ENCODE measurements around the gene DYNLL2. TPM values are rescaled to one million over a fixed set of nuclear protein-coding genes. Genes with fewer than 3 reads are reported as not detected.

The DYNLL2 gene
- total RNA-seq, 1 donor from 2014 or later = 42.5 TPM

- Mint-ChIP-seq H3K27me3 (peaks cover 11% of the 10 kb centered on the region), H3K9me3 (no peaks in the 10 kb centered on the region), H3K27ac (no peak overlapping the region), H3K4me3 (no peak overlapping the region), H3K4me1 (ENCODE audit: unreplicated experiment) (peaks cover 13% of the 10 kb centered on the region), H3K36me3 (no peaks in the 10 kb centered on the region)
- no peak for DNase-seq (ENCODE audit: extremely low spot score, unreplicated experiment)
- TF ChIP-seq, protein P1, sequence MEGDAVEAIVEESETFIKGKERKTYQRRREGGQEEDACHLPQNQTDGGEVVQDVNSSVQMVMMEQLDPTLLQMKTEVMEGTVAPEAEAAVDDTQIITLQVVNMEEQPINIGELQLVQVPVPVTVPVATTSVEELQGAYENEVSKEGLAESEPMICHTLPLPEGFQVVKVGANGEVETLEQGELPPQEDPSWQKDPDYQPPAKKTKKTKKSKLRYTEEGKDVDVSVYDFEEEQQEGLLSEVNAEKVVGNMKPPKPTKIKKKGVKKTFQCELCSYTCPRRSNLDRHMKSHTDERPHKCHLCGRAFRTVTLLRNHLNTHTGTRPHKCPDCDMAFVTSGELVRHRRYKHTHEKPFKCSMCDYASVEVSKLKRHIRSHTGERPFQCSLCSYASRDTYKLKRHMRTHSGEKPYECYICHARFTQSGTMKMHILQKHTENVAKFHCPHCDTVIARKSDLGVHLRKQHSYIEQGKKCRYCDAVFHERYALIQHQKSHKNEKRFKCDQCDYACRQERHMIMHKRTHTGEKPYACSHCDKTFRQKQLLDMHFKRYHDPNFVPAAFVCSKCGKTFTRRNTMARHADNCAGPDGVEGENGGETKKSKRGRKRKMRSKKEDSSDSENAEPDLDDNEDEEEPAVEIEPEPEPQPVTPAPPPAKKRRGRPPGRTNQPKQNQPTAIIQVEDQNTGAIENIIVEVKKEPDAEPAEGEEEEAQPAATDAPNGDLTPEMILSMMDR (conservative IDR thresholded peaks at IDR 0.05) = no peak
Measured at GRCh38 chr17:58052407-58052806, 30.8 kb upstream of the DYNLL2 start.

DNA sequence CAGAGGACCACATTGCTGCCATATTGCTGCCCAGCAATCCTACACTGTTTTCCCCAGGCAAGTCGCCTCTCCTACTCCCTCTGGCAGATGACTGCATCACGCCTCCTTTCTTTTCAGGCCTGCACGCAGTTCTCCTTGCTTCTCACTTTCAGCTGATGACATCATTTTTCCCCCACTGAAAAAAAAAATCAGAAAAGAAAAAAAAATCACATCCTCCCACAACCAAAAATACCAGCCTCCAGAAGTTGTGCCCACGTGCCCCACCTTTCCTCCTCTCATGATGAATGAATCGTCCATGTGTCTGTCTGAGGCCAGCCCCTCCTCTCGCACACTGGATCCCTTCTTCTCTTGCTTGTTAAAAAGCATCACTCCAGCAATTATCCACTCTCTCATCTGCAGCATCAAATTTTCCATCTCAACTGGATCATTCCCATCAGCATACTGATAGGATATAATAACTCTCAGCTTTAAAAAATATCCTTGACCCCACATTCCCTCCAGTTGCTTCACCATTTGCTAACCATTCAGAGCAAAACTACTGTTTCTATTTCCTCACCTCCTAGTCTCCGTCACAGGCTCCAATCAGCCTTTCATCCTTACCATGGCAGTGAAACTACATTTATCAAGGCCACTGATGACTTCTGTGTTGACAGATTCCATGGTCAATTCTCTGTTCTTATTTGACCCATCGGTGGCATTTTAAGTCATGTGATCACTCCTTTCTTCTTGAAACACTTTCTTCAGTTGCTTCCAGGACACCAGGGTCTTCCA lies 30.1 kb upstream of the DYNLL2 start:
- Mint-ChIP-seq H3K27ac (no peak overlapping the region), H3K36me3 (no peaks in the 10 kb centered on the region), H3K4me3 (no peak overlapping the region), H3K4me1 (ENCODE audit: unreplicated experiment) (peaks cover 9% of the 10 kb centered on the region), H3K27me3 (peaks cover 11% of the 10 kb centered on the region), H3K9me3 (no peaks in the 10 kb centered on the region)
- no peak for DNase-seq (ENCODE audit: extremely low spot score, unreplicated experiment)
- TF ChIP-seq, protein P1 (conservative IDR thresholded peaks at IDR 0.05) = no peak

DNA sequence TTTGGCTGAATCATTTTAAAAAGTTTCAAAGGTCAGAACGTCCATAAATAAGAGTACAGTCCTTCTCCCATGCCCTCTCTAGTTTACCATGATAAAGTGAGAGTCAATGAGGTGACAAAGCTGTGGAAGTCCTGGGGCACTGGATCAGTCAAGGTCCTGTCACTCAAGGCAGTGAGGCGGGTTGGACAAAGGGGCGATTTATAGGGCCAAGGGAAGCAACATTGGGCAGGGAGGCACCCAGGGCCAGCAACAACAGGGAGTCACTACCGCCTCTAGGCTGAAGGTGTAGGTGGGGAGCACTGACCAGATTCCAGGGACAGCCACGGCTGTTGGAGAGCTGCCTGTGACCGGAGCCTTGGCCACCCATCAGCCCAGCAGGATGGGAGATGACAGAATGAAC lies 28.6 kb upstream of the DYNLL2 start:
- peaks cover 13% of the 10 kb centered on the region for H3K27me3 Mint-ChIP-seq
- H3K9me3 Mint-ChIP-seq = no peaks in the 10 kb centered on the region
- no peak overlapping the region for H3K27ac Mint-ChIP-seq

DNA sequence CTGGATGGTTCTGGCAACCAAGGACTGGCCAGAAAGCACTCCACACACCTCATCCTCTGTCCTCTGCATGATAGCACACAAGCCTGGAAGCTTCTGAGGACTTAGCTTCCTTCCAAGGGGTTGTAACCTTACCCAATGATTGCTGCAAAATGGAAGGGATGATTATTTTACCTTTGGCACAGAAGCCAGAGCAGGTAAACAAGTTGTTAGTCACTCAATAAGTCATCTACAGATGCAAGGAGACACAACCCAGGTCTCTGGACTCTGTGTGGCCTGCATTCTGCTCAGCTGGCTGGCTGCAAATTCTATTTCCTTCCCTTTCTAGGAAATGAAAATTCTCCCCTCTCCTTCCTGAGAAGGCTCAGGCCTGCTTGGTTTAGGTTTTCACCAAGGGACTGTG lies 26.7 kb upstream of the DYNLL2 start:
- H3K27ac Mint-ChIP-seq = no peak overlapping the region
- H3K4me3 Mint-ChIP-seq = no peak overlapping the region
- TF ChIP-seq, protein P1 (conservative IDR thresholded peaks at IDR 0.05) = no peak
- no peaks in the 10 kb centered on the region for H3K36me3 Mint-ChIP-seq
- peaks cover 8% of the 10 kb centered on the region for H3K27me3 Mint-ChIP-seq
- H3K4me1 Mint-ChIP-seq (ENCODE audit: unreplicated experiment) = peaks cover 14% of the 10 kb centered on the region
- H3K9me3 Mint-ChIP-seq = no peaks in the 10 kb centered on the region
- no peak for DNase-seq (ENCODE audit: extremely low spot score, unreplicated experiment)

More for the DNA sequence above, 28.6 kb upstream of the DYNLL2 start:
- Mint-ChIP-seq H3K36me3 (no peaks in the 10 kb centered on the region), H3K4me1 (ENCODE audit: unreplicated experiment) (peaks cover 14% of the 10 kb centered on the region), H3K4me3 (no peak overlapping the region)
- TF ChIP-seq, protein P1 (conservative IDR thresholded peaks at IDR 0.05) = no peak
- DNase-seq (ENCODE audit: extremely low spot score, unreplicated experiment) = no peak

DNA sequence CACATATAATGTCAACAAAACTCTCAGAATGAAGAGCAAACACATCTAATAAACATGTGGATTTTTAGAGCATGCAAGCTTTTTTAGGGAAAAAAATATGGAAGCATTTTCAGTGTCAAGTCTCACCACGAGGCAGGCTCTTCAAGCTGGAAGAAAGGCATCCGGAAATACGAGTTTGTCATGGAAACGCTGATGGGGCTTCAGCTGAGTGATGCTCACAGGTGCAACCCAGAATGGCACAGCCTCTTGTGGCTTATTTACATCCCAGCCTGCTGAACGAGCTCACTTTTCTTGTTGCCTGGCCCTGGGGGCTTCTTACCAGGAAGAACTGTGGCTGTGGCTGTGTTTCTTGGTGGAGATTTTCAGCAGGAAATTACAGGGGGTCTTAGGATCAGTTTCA lies 24.1 kb upstream of the DYNLL2 start:
- H3K4me3 Mint-ChIP-seq = peak overlapping the region; percentile 65
- H3K4me1 Mint-ChIP-seq (ENCODE audit: unreplicated experiment) = peaks cover 14% of the 10 kb centered on the region
- peak overlapping the region; percentile 89 for H3K27ac Mint-ChIP-seq
- H3K36me3 Mint-ChIP-seq = no peaks in the 10 kb centered on the region
- no peaks in the 10 kb centered on the region for H3K9me3 Mint-ChIP-seq
- peaks cover 5% of the 10 kb centered on the region for H3K27me3 Mint-ChIP-seq
- no peak for DNase-seq (ENCODE audit: extremely low spot score, unreplicated experiment)
- TF ChIP-seq, protein P1 (conservative IDR thresholded peaks at IDR 0.05) = no peak
